Measurements from ENCODE around the gene THAP3. TPM values are rescaled to one million over a fixed set of nuclear protein-coding genes. Genes with fewer than 3 reads are reported as not detected.

THAP3 gene
- total RNA-seq, 4 donors from 2014 or later, result 21.1 to 51.7 (median 33.7) TPM

DNA sequence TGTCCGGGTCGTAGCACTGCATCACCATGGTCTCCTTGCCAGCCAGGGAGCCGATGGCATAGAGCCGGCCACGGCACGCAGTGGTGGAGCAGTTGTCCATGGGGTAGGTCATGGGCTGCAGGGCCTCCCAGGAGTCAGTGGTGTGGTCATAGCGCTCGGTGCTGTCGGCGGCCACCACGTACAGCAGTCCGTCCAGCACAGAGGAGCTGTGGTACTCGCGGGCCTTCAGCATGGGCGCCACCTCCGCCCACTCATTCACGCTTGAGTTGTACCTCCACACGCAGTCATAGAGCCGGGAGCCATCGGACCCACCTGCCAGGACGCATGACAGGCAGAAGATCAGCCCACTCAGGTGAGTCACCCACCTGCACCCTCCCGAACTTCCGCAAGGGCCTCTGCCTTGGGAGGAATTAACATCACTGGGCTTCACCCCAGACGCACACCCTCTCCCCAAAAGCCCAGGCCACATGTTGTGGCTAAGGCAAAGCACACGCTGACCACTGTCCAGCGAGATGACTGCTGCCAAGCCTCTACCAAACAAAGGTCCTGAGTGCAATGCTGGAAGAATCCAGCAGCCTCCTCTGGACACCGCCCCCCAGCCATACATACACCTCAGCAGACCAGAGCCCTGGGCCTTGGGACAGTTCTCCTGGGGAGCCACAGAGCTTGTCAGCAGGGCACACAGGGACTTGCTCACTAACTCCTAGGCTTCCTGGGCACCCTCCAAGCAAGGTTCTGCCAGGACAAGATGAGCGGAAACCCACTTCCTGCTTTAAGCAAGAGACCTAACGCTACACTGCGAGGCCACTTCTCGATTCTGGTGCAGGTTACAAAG lies 25.3 kb upstream of the THAP3 start:
- TF ChIP-seq, protein P1, sequence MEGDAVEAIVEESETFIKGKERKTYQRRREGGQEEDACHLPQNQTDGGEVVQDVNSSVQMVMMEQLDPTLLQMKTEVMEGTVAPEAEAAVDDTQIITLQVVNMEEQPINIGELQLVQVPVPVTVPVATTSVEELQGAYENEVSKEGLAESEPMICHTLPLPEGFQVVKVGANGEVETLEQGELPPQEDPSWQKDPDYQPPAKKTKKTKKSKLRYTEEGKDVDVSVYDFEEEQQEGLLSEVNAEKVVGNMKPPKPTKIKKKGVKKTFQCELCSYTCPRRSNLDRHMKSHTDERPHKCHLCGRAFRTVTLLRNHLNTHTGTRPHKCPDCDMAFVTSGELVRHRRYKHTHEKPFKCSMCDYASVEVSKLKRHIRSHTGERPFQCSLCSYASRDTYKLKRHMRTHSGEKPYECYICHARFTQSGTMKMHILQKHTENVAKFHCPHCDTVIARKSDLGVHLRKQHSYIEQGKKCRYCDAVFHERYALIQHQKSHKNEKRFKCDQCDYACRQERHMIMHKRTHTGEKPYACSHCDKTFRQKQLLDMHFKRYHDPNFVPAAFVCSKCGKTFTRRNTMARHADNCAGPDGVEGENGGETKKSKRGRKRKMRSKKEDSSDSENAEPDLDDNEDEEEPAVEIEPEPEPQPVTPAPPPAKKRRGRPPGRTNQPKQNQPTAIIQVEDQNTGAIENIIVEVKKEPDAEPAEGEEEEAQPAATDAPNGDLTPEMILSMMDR (IDR thresholded peaks at IDR 0.05; ENCODE audit: low read depth), result no peak

DNA sequence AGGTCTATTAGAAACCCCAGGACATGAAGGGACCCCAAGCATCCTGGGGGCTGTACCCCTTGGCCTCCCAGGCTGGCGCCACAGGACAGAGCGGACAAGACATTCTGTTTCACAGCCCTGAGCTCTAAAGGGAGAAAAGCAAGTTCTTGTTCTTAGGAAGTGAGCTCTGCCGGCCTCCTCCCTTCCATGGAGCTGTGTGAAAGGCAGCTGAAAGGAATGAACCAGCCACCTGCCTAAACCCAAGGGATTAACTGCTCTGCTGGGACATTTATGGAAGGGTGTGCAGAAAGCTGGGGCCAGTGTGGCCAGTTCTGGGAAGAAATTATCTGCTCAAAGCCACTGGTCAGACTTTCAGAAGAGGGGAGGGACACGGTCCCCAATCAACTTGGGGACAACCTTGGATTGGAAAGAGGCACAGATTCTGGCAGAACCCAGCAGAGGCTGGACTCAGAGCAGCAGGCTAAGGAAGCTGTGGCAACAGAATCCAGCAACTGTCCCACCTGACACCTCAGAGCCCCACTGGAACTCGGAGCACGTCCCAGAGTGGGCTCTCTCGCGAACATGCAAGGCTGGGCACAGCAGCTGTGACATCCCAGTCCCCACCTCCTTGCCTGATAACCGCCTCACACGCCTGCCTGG lies 24.1 kb upstream of the THAP3 start:
- TF ChIP-seq, protein P1 (IDR thresholded peaks at IDR 0.05; ENCODE audit: low read depth), result no peak

DNA sequence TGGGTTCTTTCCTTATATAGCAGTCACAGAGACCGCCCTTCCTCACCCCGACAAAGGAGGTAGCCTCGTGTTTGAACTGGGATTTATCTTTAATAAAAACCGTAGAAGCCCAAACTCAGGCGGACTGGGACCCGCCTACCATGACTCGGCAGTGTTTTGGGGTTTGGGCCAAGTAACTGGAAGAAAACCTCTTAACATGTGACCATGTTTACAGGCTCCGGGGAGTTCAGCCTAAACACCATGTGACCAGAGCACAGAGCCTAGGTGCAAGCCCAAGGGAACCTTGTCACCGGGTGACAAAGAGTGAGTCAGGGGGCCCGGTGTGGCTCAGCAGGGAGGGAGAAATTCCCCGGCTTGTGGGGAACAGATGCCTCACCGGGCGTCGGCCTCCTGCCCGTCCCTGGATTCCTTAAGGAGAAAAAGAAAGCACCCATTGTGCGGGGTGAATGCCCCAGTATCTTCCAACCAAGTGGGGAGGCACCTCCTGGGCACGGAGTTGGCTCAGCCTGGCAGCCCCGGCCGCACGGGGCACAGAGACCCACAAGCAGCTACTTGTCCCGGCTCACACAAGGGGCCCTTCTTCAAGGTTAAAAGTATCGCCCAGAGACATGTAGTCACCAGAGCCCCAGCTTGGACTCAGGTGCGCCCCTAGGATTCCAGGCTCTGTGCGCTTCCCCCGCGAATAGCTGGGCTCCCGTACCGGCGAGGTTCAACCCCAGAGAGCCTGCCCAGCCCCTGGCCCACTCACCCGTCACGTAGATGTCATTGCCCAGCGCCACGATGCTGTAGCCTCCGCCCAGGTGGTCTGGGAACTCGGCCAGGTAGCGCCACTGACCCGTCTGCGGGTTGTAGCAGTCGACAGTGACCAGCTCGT lies 23.4 kb upstream of the THAP3 start:
- TF ChIP-seq, protein P1 (IDR thresholded peaks at IDR 0.05; ENCODE audit: low read depth), result no peak

DNA sequence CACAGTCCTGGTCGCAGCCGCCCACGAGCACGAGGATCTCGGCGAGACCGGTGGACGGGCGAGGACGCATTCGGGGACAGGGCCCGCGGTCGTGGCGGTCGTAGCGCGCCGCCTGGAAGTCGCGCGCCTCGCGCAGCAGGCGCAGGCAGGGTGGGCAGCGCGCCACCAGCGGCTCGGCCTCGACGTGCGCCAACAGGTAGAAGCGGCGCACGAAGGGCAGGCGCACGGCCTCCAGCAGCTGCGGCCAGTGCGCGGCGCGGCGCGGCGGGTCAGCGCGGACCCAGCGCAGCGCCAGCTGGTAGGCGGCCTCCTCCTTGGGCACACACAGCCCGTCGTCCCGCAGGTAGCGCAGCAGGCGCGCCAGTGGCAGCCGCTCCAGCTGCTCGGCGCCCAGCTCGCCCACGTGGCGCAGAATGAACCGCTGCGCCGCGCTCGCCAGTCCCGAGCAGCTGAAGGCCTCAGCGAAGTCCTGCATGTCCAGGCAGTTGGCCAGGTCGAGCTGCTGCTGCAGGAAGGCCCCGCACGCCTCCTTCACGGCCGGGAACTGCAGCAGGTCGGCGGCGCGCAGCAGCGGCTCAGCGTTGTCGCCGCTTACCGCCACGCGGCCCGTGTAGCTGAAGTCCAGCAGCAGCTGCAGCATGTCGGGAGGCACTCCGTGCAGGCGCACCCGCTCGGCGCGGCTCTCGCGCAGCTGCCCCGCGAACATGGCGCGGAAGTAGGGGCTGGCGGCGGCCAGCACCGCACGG lies 22.6 kb upstream of the THAP3 start:
- TF ChIP-seq, protein P1 (IDR thresholded peaks at IDR 0.05; ENCODE audit: low read depth), result no peak

DNA sequence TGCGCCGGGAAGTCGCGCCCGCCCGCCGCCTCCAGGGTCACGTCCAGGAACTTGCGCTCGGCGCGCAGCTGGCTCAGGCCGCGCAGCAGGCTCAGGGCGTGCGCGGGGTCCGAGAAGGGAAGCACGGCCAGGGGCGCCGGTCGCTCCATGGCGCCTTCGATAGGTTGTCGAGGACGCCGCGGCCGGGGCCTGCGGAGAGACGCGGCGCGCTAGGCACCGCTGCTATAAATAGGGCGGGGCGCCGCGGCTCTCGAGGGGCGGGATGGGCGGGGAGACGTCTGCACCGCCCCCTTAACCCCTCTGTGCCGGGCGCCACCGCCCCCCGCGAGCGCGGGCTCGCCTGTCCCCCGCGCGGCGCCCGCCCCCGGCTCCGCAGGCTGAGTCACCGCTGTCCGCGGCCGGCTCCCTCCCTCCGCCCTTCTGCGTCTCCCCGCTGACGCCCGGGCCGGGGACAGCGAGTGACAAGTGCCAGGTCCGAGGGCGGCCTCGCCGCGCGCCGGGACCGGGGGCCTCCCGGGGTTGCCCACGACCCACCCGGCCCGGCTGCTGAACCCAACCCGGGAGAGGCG lies 21.9 kb upstream of the THAP3 start, which contains the start of gene KLHL21:
Gene KLHL21, minus strand, starts transcription at position 201 of the 569 bp plus-strand sequence. Its CDS starts 52 bp downstream, at position 149.
- TF ChIP-seq, protein P1 (IDR thresholded peaks at IDR 0.05; ENCODE audit: low read depth), result no peak

DNA sequence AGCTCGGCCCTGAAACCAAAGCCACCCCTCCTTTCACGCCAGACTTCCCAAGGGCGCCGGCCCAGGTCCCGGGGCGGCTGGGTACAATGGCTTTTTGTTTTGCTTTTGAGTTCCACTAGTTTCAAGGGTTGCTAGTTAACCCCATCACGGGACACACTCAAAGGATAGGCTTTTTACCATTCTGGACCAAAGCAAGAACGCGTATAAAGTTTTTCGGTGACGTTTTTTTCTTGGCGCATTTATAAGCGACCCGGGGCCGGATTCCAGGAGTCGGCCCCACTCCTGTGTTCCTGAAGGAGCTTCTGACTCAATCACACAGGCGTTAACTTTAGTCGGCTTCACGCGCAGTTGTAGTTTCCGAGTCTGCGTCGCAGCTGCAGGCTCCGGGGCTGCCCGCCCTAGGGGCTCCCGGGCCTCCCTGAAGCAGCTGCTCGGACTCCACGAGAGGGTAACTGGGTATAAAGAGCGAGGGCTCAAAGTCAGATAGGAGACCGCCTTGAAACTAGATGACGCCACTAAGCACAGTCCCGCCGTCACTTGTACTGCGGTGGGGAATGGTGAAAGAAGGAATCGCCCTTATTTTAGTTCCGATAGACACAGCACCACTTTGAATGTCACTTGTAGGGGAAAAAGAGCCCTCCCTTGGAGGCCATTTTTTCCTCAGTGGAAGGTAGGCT lies 21.3 kb upstream of the THAP3 start:
- TF ChIP-seq, protein P1 (IDR thresholded peaks at IDR 0.05; ENCODE audit: low read depth), result no peak
